ENCODE measurements around the gene JUND.

GRCh38 chr19:18253130-18253529, 28.3 kb downstream of the JUND start:
- TF ChIP-seq CTCF (conservative IDR thresholded peaks at IDR 0.05 in 1 of 2, IDR thresholded peaks at IDR 0.05 in 1 of 2; ENCODE audit: extremely low read depth in 1 of 2, insufficient read depth in 1 of 2, low read depth in 1 of 2, low read length in 2 of 2) (no peak), EZH2 (IDR thresholded peaks at IDR 0.05; ENCODE audit: borderline replicate concordance, low read length) (no peak)
